Prostate gland (tissue), 2 donors: ENCODE measurements around the gene KRT77.

Experiments
- CTCF ChIP-seq, 4 experiments: fragments of 200-600 bp in 2 of 4; fragments of 450-650 bp in 2 of 4; sonication (generic) in 2 of 4; IDR thresholded peaks; 1 replicate in 3 of 4; 2 replicates in 1 of 4; pipeline ENCODE4 v1.5.1; 2016 to 2019; ENCODE audit warnings: antibody characterized with exemption in 4 of 4, mild to moderate bottlenecking in 2 of 4, moderate library complexity in 2 of 4
- POLR2A ChIP-seq: fragments of 450-650 bp; IDR thresholded peaks from one replicate; pipeline ENCODE4 v1.6.1; 2016; ENCODE audit warnings: antibody characterized with exemption, mild to moderate bottlenecking
- POLR2AphosphoS5 ChIP-seq: sonication (generic); formaldehyde crosslinking; IDR thresholded peaks from one replicate; pipeline ENCODE4 v1.6.1; 2017; ENCODE audit warnings: antibody characterized with exemption

GRCh38 chr12:52751795-52752194 is 48.5 kb upstream of the KRT77 start:
- no peak for TF ChIP-seq POLR2A
- TF ChIP-seq CTCF (IDR thresholded peaks at IDR 0.05), result no peak
- no peak for TF ChIP-seq POLR2AphosphoS5
